Dedifferentiated amniotic fluid mesenchymal stem cell (primary cell): Measurements from ENCODE around the gene ALKBH5.
"Not testable (repeated sequence)": the region's sequence is repeated elsewhere in the genome, so short reads cannot be mapped to it uniquely, and the experiment has no call there.

Source experiments
- DNase-seq: peaks from one replicate; pipeline ENCODE4 v3.0.0-alpha.2; 2016; ENCODE audit errors: extremely low spot score

ALKBH5 gene

DNA sequence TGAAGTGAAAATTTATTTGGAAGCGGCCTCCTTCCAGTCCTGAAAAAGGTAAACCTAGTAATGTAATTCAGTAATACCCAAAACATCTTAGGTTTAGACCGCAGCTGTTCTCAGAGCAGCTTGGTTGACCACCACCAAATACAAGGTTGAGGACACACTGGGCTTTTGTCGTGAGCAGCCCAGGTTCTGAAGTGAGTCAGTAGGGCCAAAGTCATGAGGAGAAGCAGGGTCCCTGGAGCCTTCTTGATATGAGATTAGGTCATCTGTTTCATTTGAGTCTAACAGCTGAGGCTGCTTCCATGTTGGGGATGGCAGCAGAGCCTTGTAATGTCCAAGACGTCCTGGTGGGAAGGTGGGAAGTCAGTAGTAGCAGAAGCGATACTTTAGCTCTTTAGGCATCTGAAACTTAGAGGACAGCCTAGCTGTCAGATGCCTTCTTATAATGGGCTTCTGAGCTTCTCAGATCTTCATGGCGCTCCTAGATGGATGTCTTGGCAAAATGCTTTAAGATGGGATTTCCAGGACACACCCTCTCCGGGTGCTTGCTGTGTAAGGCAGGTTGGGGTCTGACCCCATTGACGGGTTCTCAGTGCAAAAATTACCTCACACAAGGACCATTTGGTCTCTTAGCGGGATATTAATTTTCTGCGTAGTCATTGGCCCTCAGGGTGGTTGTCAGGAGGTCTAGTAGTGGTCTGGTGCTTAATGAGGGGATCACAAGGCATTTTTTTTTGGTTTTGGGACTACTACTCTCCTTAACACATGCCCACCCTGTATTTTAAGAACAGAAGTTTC, 2.4 kb downstream of the ALKBH5 start:
- DNase-seq = no peak

DNA sequence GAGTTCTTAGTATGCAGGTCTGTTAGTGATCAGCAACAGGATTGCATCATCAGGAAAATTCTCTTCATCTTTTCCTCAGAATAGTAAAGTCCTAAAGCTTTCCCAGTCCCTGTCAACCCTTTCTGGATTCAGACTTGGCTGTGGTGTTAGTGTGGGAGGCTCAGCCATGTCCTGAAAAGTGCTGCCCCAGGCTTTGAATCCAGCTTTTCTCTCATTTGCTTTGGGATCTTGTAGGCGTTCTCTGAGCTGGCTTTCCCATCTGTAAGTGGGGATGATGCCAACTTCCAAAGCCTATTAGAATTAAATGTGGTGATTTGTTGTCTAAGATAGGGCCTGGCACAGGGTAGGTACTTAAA, 3.0 kb downstream of the ALKBH5 start:
- peak; percentile 47 for DNase-seq

DNA sequence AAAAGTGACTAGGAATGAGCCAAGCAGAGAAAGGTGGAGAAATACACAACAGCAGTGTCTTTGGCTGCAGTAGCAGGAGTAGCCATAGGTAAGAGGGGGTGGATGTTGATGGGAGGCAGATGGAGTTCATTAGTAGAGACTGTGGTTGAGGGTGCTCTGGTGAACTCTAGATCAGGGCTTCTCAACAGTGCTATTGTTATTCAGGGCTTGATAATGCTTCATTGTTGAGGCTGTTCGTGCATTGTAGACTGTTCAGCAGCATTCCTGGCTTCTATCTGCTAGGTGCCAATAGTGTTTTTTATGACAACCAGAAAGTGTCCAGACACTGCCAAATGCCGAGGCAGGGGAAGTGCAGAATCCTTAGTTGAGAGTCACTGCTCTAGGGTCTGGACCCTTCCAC, 3.6 kb downstream of the ALKBH5 start:
- no peak for DNase-seq

DNA sequence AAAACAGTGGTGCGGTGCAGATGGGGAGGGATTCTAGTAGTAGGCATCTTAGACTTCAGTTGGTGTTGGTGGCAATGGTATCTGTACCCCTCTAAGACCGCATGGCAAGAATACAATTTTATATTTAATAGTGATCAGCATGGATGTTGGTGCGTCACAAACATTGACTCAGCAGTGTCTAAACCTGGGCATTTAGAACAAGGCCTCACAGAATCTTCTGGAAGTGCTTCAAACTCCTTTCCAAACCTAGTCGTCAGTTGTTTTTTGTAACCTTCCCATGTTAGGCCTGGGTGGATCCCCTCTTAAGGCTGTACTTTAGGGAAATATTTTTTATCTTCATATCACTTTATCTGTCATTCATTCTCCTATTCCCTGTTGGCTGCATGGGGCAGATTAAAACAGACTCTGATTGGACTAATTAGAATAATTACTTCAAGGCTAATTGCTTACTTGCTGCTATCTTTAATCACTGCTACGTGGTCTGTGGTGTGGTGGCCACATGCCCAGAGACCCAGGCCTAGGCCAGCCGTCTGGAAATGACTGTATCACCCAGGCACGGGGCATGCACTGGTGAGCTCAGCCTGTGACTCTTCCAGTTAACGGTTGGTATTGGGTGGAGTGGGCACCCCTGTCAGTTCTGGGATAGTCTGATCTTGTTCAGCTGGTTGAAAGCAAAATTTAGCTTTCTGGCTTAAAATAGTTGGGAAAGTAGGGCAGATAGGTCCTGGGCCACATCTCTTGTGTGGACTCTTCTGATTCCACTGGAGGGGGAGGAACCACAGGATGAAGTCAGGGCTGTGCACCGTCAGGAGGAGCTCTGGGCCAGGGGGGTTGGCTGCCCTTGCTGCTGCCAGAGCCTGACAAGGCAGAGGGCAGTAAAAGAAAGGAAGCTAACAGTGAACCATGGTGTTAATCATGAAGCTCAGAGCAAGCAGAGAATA, 4.5 kb downstream of the ALKBH5 start:
- DNase-seq = peak; percentile 21

DNA sequence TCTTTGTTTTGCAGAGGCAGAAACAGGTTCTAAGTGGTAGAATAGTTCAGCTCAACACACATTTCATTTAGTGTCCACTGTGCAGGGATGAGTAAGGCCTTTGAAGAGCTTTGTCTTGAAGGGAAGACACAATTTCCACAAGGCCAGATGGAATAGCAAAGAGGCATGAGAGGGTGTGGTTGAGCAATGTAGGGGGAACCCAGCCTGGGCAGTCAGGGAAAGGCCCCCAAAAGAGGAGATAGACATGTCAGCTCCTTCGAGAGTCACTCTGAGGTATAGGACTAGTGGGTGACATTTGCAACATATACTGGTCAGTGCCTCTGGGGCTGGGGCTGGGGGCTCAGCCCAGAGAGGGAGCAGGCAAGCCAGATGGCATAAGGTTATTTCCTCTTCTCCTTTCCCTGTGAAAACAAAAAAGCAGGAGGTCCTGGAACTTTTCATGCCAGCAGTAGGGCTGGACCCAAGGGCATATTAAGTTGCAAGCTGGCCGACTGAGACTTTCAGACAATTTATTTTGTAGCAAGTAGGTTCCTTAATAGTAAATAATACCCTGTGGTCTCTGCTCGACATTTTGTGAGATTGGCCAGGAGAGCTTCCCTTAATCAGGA, 7.1 kb downstream of the ALKBH5 start:
- no peak for DNase-seq

DNA sequence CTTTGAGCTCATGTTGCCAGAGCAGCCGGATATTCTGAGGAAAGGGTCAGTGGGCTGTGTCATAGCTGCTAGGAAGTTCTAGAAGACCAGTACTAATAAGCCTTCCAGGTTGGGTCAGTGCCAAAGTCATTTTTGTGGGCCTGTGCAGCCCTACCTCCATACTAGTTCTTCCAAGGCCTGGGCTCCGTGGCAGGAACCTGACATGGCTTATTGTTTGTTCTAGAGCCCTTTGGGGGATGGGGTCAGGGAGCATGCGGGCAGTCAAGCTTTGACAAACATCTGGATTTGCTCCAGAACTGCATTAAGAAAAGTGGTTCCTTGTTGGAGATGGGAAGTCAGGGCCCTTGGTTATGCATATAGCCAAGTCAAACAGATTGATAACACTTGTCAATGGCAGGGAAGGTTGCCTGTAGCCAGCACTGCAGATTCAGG, 7.6 kb downstream of the ALKBH5 start:
- no peak for DNase-seq

DNA sequence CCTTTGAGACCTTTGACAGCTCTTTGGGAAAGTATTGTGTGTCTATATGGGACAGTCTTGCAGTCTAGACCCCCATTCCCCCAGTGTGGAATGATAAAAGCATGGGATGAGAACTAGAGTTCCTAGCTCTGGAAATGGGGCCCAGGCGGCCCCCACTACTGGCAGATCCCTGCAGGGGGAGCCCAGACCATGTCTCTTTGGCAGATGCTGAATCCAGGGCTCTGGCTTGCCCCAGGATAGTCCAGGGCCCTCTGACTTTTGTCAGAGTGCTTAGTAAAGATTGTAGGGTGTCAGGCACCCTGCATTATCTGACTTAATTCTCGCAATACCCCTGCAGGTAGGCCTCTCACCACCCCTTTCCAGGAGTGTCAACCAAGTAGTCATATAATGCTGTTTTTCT, 8.3 kb downstream of the ALKBH5 start:
- no peak for DNase-seq

DNA sequence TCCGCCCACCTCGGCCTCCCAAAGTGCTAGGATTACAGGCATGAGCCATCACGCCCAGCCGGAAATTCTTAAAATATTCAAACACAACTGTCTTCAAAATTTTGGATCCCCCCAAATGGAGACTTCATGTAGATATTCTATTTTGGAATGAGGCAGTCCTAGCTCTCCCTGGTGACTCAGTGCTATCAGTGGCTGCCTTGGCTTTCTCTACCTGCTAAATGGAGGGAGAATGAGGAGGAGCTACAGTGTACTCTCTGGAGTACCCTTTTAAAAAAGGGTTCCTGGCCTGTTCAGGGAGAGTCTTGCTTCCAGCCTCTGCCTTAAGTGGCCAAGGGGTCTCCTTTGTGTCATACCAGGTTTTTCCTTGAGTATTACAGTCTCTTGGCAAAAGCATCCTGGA, 10.8 kb downstream of the ALKBH5 start:
- DNase-seq = no peak

DNA sequence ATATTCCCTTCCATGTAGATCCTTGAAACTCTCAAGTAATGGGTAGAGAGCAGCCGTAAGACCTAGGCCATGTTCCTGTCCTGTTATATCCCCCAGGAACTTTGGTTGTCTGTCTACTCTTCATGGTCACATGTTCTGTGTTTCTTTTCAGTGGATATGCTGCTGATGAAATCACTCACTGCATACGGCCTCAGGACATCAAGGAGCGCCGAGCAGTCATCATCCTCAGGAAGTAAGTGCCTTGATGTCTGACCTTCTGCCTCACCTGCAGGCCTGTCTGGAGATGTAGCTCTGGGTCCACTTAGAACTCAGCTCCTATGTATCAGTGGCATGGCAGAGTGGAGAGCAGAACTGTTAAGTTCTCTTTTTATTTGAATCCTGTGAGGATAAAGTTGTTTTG, 11.2 kb downstream of the ALKBH5 start:
- DNase-seq = no peak

DNA sequence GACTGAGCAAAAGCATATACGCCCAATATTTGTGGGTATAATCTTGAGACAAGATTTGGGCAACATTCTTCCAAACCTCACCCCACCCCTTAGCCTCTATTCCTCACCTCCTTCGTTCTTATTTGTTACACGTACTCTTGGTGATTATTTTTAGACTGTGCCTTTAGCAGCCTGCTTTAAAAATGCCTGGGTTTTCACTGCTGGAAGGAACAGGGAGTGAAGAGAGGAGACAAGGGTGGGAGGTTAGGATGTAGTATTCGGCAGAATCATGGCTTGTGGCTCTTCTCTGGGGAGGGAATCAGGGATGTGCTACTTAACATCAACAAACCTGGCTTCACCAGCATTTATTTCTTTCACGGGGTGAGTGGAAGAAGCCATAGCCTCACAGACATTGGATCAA, 11.6 kb downstream of the ALKBH5 start:
- no peak for DNase-seq

DNA sequence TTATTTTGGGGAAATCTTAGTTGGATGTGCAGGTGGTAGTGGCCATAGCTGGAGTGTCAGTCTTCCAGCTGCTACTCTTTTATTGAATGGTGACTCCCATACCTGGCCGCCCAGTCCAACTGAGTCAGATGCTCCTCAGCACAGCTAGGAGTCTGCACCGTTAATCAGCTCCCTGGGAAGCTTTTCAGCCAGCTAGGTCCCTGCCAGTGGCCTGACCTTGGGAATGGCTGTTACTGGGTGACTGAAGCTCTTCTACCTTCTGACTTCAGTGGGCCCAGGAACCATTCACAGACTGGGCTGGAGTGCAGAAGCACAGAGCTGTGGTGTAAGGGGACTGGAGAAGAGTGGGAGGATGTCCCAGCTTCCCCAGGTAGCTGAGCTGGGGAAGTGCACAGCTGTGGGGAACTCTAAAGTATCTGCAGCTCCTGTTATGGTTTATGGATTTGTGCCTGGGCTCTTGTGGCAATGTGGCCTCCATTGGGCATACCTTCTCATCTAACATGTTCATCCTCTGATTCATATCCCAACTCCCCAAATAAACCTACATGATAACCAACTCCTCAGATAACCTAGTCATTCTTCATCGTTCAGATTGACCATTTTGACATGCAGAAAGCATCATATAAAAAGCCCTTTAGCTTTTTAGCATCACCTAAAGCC, 14.0 kb downstream of the ALKBH5 start:
- DNase-seq = no peak

DNA sequence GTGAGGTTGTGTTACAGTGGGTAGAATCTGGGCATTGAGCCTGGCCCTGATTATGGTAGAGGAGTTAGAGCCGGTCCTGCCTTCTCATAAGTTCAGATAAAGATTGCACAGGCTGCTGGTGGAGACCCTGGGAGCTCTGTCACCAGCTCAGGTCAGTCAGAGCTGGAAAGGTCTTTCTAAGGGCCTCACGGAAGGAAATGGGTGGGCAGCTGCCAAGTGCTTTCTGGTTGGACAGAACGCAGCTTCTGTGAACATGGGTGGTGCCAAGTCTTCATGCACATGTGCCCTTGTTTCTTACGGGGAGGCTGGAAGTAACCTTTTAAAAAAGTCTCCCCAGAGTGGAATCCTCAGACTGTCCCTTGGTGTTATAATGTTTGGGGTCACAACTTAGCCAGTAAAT, 14.9 kb downstream of the ALKBH5 start:
- no peak for DNase-seq

DNA sequence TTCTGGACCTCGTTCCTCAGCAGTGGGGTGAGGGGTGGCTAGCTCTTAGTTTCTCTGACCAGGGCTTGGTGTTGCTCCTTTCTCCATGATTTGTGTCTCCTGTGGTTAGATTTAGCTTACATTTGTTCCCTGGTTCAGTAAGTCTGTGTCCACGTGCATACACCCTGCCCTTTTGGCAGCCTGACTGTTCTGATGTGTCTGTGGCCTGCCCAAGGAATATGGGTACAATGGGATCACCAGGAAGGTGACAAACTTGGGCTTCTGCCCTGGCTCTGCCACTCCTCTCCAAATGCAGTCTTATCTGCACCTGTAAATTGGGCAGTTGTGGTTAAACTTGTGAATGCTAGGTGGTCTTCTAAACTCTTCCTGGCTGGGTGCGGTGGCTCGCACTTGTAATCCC, 17.5 kb downstream of the ALKBH5 start:
- no peak for DNase-seq

DNA sequence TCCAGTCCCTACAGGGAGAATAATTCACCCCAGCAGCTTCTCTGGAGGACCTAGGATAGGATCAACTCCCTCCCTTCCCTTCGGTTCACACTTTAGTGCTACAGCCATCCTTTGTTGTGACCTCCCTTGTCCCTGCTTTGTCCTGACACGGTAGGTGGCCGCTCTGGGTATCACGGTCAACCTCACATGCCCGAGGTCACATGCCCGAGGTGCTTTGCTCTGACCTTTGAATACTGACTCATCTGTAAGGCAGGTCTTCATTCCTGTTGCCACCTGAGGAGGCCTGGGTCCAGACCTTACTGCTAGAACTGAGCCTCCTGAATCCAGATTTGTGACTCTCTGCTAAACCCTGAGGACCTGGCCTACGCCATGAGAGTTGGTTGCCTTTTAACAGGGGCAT, 19.7 kb downstream of the ALKBH5 start:
- no peak for DNase-seq

DNA sequence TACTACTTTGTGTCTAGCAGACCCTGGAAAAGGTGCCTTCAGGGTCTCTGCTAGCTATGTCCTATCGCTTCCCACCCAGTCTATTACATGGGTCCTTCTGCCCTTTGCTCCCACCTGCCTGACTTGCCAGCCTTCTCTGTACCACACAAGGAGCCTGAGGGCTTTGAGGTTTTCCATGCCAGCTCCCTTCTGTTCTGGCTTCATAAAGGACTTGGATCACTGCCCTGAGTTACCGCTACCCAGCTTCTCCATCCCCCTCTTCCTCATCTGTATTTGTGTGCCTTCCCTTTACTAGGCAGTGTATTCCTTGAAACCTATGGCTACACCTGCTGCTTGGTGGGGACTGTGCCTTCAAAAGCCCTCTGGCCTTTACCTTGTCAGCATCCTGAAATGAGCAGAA, 22.2 kb downstream of the ALKBH5 start:
- no peak for DNase-seq

DNA sequence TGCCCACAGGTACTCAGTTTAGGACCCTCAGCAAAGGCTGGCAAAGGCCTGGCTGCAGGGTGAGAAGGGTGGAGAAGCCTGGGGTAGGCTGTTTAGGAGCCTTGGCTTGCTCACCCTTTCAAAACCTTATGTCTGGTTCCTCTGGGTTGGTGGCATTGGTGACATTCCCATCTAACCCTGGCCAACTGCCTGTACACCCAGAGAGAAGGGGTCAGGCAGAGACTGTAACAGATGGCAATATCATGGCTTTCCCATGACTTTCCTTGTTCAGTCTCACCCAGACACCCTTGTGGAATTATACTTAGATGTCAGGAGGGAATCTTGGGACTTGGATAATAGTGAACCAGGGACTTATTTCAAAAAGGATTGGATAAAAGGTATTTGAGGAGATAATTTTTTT, 23.3 kb downstream of the ALKBH5 start:
- DNase-seq = no peak

DNA sequence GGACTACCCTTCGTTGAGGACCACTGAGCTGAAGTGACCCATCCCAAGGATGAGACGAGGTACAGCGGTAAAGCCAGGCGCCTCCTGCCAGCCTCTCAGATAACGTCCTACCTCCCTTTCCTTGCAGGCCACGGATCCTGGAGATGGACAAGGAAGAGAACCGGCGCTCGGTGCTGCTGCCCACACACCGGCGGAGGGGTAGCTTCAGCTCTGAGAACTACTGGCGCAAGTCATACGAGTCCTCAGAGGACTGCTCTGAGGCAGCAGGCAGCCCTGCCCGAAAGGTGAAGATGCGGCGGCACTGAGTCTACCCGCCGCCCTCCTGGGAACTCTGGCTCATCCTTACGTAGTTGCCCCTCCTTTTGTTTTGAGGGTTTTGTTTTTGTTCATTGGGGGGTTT, 24.5 kb downstream of the ALKBH5 start:
- DNase-seq = no peak

DNA sequence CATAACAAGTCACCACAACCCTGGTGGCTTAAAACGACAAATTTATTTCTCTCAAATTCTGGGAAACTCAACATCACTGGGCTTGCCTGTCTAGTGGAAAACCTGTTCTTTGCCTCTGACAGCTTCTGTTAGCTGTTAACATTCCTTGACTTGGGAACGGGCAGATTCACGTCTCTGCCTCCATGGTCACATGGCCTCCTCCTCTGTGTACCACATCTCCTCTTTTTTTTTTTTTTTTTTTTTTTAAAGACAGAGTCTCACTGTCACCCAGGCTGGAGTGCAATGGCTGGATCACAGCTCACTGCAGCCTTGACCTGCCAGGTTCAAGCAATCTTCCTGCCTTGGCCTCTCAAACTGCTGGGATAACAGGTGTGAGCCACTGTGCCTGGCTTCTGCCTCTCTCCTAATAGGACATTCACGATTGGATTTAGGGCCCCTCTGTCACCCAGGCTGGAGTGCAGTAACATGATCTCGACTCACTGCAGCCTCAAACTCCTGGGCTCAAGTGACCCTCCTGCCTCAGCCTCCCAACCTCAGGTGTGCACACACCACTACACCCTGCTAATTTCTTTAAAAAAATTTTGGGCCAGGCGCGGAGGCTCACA, 30.1 kb downstream of the ALKBH5 start:
- DNase-seq = no peak

DNA sequence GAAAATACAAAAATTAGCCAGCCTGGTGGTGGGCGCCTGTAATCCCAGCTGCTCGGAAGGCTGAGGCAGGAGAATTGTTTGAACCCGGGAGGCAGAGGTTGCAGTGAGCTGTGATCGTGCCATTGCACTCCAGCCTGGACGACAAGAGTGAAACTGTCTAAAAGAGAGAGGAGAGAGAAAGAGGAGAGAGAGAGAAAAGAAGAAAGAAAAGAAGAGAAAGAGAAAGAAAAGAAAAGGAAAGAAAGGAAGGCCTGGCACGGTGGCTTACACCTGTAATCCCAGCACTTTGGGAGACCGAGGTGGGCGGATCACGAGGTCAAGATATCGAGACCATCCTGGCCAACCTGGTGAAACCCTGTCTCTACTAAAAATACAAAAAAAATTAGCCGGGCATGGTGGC, 33.3 kb downstream of the ALKBH5 start:
- not testable (repeated sequence) for DNase-seq

DNA sequence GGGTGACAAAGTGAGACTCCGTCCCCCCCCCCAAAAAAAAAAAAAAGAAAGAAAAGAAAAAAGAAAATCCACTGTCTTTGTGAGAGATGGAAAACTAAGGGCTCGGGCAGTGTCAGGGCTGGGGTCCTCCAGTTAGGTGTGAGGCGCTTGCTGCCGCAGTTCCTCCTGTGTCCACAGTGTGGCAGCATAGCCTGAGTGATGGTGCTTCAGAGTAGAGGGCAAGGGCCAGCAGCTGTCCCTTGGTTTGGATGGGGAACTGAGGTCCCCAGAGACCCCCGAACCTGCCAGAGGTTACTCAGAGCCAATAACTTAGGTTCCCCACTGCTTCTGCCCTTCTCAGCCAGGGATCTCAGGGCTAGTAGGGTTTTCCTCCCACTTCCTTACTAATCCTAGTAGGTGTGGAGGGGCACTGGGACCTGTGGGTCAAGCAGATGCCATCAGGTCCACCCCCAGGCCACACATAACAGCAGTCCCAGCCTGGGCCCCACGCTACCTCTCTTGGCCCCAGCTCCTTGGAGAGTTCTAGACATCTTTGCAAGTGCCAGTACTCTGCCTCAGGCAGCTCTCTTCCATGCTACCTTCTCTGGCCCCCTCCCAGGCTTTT, 33.9 kb downstream of the ALKBH5 start:
- DNase-seq = peak; percentile 40

DNA sequence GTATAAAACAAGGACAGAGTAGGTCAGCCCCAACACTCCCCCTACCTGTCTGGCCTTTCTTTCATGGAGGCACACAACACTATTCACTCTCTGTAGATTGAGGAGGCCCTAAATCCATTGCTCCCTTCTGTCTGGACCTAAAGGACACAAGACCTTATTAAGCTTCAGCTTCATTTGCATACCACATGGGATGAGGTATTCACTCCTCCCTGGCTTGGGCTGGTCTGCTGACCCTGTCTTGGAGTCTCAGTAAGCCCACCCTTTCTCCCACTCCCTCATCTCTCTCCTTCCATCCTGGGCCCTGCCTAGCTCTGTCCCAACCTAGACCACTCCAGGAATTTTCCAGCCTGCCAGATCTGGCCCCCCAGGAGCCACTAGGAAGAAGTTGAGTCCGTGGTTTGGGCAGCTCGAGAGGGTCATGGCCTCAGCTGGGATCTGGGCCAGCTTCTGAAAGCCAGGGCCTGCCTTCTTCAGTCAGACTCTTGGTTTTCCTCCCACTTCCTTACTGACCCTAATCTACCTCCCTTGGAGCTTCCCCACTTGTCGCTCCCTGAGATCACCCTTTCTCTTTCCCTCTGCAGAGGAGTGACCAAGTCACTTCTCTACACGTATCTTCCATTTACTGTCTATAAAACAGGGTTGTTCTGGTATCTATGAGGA, 35.3 kb downstream of the ALKBH5 start:
- DNase-seq = peak; percentile 29
